B cell (primary cell): ENCODE data around the gene PIK3AP1. TPM values are rescaled to one million over a fixed set of nuclear protein-coding genes. Genes with fewer than 3 reads are reported as not detected.

Experiments
- ATAC-seq: fragments of 200-7000 bp; cut with Tn5 transposase; one replicate; pipeline ENCODE4 v1.10.0; 2021; ENCODE audit warnings: low read depth, mild to moderate bottlenecking, moderate number of reproducible peaks, moderate library complexity
- CTCF ChIA-PET: fragments of 350-600 bp; sonication (Branson Sonifier 250); formaldehyde crosslinking; loops from one replicate; lab custom pipeline; 2021; ENCODE audit warnings: antibody characterized with exemption, inconsistent platforms; lab: Charles Lee
- POLR2A ChIA-PET: fragments of 350-600 bp; sonication (Branson Sonifier 250); formaldehyde crosslinking; loops from one replicate; lab custom pipeline; 2021; ENCODE audit warnings: antibody characterized with exemption; lab: Charles Lee
- DNase-seq: peaks from one replicate; pipeline ENCODE4 v3.0.0; 2013
- H2AFZ ChIP-seq: 2 replicates; pipeline ENCODE4 v1.6.1; 2012; ENCODE audit warnings: mild to moderate bottlenecking, low read depth, low read length; ENCODE audit not compliant: insufficient read depth, poor library complexity, severe bottlenecking
- H3K27ac ChIP-seq, 2 donors: 1 replicate in 1 of 2; 2 replicates in 1 of 2; pipeline ENCODE4 v1.5.1; 2012 to 2013; ENCODE audit warnings: low read length in 2 of 2, mild to moderate bottlenecking in 2 of 2, moderate library complexity in 1 of 2
- H3K27me3 ChIP-seq, 4 experiments: fragments of 200-600 bp in 1 of 4; sonication (generic) in 1 of 4; replicated peaks in 1 of 4; 1 replicate in 2 of 4; 2 replicates in 2 of 4; pipeline versions ENCODE4 v1.6.1 to v1.7.0; 2013 to 2016; ENCODE audit warnings: low read length in 3 of 4, mild to moderate bottlenecking in 2 of 4, mixed read lengths in 1 of 4, moderate library complexity in 1 of 4; ENCODE audit not compliant: insufficient read depth in 4 of 4, control insufficient read depth in 3 of 4; ENCODE audit errors: control extremely low read depth in 1 of 4
- H3K36me3 ChIP-seq, 2 experiments: replicated peaks in 1 of 2; 1 replicate in 1 of 2; 2 replicates in 1 of 2; pipeline versions ENCODE4 v1.6.1 to v1.7.1; 2013; ENCODE audit warnings: low read length in 1 of 2; ENCODE audit not compliant: insufficient read depth in 2 of 2, control insufficient read depth in 1 of 2; ENCODE audit errors: control extremely low read depth in 1 of 2, extremely low read depth in 1 of 2
- H3K4me1 ChIP-seq, 2 donors: fragments of 200-600 bp in 1 of 2; sonication (generic) in 1 of 2; 1 replicate in 1 of 2; 2 replicates in 1 of 2; pipeline versions ENCODE4 v1.5.1 to v1.6.1; 2013 to 2017; ENCODE audit warnings: low read length in 2 of 2; ENCODE audit not compliant: control insufficient read depth in 2 of 2, insufficient read depth in 2 of 2
- H3K4me2 ChIP-seq: replicated peaks from 2 replicates; pipeline ENCODE3; 2012; ENCODE audit warnings: mild to moderate bottlenecking, low read depth, low read length; ENCODE audit not compliant: poor library complexity, severe bottlenecking
- H3K4me3 ChIP-seq, 5 experiments: fragments of 200-600 bp in 1 of 5; sonication (generic) in 1 of 5; 1 replicate in 3 of 5; 2 replicates in 2 of 5; pipeline versions ENCODE4 v1.5.1 to v1.7.0; 2011 to 2016; ENCODE audit warnings: low read length in 4 of 5, mild to moderate bottlenecking in 4 of 5, low read depth in 2 of 5, control low read depth in 1 of 5, moderate library complexity in 1 of 5; ENCODE audit not compliant: insufficient read depth in 1 of 5; ENCODE audit errors: control extremely low read depth in 1 of 5, extremely low read depth in 1 of 5
- H3K79me2 ChIP-seq: fragments of 200-600 bp; sonication (generic); one replicate; pipeline ENCODE4 v1.6.0; 2016; ENCODE audit warnings: low read length; ENCODE audit not compliant: control insufficient read depth, insufficient read depth
- H3K9ac ChIP-seq: fragments of 200-600 bp; sonication (generic); 2 replicates; pipeline ENCODE4 v1.6.1; 2017; ENCODE audit warnings: mild to moderate bottlenecking, low read length, moderate library complexity
- H3K9me3 ChIP-seq, 3 donors: one replicate each; pipeline versions ENCODE4 v1.6.1 to v1.7.1; 2013; ENCODE audit warnings: low read length in 2 of 3; ENCODE audit not compliant: control insufficient read depth in 2 of 3, insufficient read depth in 1 of 3; ENCODE audit errors: control extremely low read depth in 1 of 3
- H4K20me1 ChIP-seq: 2 replicates; pipeline ENCODE4 v1.6.0; 2012; ENCODE audit warnings: mild to moderate bottlenecking, low read length; ENCODE audit not compliant: insufficient read depth, control insufficient read depth, poor library complexity, severe bottlenecking
- H3K27ac Mint-ChIP-seq: one replicate; pipeline ENCODE4 v1.8.0; 2021; ENCODE audit warnings: mixed read lengths
- H3K27me3 Mint-ChIP-seq: one replicate; pipeline ENCODE4 v1.8.0; 2021; ENCODE audit warnings: mixed read lengths
- H3K4me1 Mint-ChIP-seq: one replicate; pipeline ENCODE4 v1.8.0; 2021; ENCODE audit warnings: mixed read lengths
- H3K4me3 Mint-ChIP-seq: one replicate; pipeline ENCODE4 v1.8.0; 2021; ENCODE audit warnings: mixed read lengths
- H3K9me3 Mint-ChIP-seq: one replicate; pipeline ENCODE4 v1.8.0; 2022; ENCODE audit warnings: mixed read lengths; ENCODE audit not compliant: insufficient read depth
- CTCF ChIP-seq: fragments of 200-600 bp; IDR thresholded peaks from one replicate; pipeline ENCODE4 v1.8.0; 2022; ENCODE audit warnings: antibody characterized with exemption, mild to moderate bottlenecking
- EZH2 ChIP-seq: IDR thresholded peaks from 2 replicates; pipeline ENCODE4 v1.6.1; 2012; ENCODE audit warnings: borderline replicate concordance, low read depth, mild to moderate bottlenecking, moderate library complexity, low read length; ENCODE audit not compliant: insufficient read depth, poor library complexity, severe bottlenecking
- WGBS: methylation state at CpG from one replicate; pipeline ENCODE4 v1.1.5; 2013; ENCODE audit warnings: missing lambda C conversion rate; ENCODE audit not compliant: insufficient coverage; 5-methylcytosine and 5-hydroxymethylcytosine counted together
- intact Hi-C: fragments of 100-400 bp; cut with micrococcal nuclease; formaldehyde crosslinking; loops from one replicate; pipeline ENCODE4 v1.10.0; 2022
- polyA plus RNA-seq: library from polyadenylated mRNA; depleted of rRNA; stranded (reverse); fragments of >200 nt; gene quantifications from 2 replicates; pipeline ENCODE4 v1.2.3, GENCODE V29; 2012
- total RNA-seq, 2 donors: library from RNA; stranded (reverse); fragments of 120-200 nt in 1 of 2; gene quantifications; 1 replicate in 1 of 2; 2 replicates in 1 of 2; pipeline versions ENCODE4 v1.2.3 to v1.2.4, GENCODE V29; 2013 to 2022

Gene PIK3AP1
- total and polyA plus RNA-seq, 2 donors (not counting 1 experiment from before 2014, with no cell fraction given): 125 to 130 TPM

DNA sequence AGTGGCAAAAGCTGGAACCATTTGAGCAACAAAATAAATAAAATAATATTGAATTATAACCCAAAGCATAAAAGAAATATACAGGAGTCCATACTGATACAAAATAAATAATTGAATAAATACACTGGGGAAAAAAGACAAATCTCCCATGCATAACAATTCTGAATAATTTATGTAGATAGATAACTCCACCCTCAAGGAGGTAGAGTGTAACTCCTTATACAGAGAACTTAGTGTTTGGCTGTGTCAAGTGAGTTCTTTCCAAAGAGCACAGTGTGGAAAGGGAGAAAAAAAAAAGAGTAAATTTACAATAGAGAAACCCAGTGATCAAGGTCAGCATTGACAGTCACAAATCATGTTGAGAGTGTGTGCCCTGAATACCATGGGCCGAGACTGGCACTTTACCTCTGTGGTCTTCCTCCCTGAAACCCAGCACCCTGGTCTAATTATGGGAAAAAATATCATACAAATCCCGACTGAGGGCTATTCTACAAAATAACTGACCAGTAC lies 5.5 kb downstream of the PIK3AP1 start:
- peaks cover 58 to 76% of the 10 kb centered on the region in 2 donors for H3K4me1 ChIP-seq
- no peaks in the 10 kb centered on the region for H3K27me3 Mint-ChIP-seq
- peak overlapping the region in 1 of 2 donors; percentile 41 for H3K27ac ChIP-seq
- H4K20me1 ChIP-seq: no peaks in the 10 kb centered on the region
- H2AFZ ChIP-seq: no peak overlapping the region
- ATAC-seq (no peak), DNase-seq (no peak)
- H3K9ac ChIP-seq: no peak overlapping the region
- no peak overlapping the region for H3K4me3 ChIP-seq
- no peaks in the 10 kb centered on the region for H3K9me3 ChIP-seq
- H3K9me3 Mint-ChIP-seq: no peaks in the 10 kb centered on the region
- POLR2A ChIA-PET: no interaction called here
- CTCF ChIA-PET: interaction anchor here (1.2 kb wide), 1 partner anchor 10 kb away, joined by 3 read pairs; no protein-coding TSS in a partner anchor
- peaks cover 76% of the 10 kb centered on the region for H3K4me1 Mint-ChIP-seq
- intact Hi-C loops: loop anchor here (5.0 kb wide), 1 partner anchor 128 kb away; the partner anchor contains the start of gene TM9SF3
- H3K36me3 ChIP-seq: peaks cover 1 to 27% of the 10 kb centered on the region in 2 experiments
- peak overlapping the region; percentile 35 for H3K27ac Mint-ChIP-seq
- H3K79me2 ChIP-seq: peaks cover 96% of the 10 kb centered on the region
- TF ChIP-seq CTCF (no peak), EZH2 (no peak)
- no peaks in the 10 kb centered on the region for H3K27me3 ChIP-seq
- 100% methylated on average over 1 of the region's 2 CpGs for WGBS
- H3K4me2 ChIP-seq: peak overlapping the region; percentile 29
- no peak overlapping the region for H3K4me3 Mint-ChIP-seq

DNA sequence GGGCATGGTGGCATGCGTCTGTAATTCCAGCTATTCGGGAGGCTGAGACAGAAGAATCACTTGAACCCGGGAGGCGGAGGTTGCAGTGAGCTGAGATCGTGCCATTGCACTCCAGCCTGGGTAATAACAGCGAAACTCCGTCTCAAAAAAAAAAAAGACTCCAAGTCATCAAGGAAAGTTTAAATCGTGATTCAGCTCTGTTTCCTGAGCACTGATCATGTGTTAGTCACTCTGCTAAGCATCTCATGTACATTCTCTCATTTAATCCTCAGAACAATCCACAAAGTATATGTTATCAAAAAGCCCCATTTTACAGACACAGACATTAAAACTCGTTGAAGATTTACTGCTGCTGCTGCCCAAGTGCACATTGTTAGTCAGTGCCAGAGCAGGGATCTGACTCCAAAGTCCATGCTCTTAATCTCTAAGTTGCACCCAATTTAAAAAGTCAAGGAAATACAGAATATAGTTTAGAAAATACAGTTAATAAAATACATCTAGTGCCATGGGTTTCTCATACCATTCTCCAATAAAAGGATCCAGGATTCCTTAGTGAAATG lies 6.2 kb downstream of the PIK3AP1 start:
- CTCF ChIA-PET: interaction anchor here (0.9 to 1.2 kb wide), 3 partner anchors 10 to 68 kb away, joined by 3 to 4 read pairs (median 3); no protein-coding TSS in a partner anchor
- Mint-ChIP-seq H3K27ac (peak overlapping the region; percentile 53), H3K4me3 (no peak overlapping the region), H3K9me3 (no peaks in the 10 kb centered on the region), H3K27me3 (no peaks in the 10 kb centered on the region), H3K4me1 (peaks cover 74% of the 10 kb centered on the region)
- no peak overlapping the region for H3K9ac ChIP-seq
- intact Hi-C loops: no loop called here
- H3K4me1 ChIP-seq: peaks cover 64 to 79% of the 10 kb centered on the region in 2 donors
- H3K79me2 ChIP-seq: peaks cover 96% of the 10 kb centered on the region
- POLR2A ChIA-PET: interaction anchor here (0.5 to 0.6 kb wide), 2 partner anchors 9 to 35 kb away, joined by 4 to 5 read pairs; no protein-coding TSS in a partner anchor
- H3K9me3 ChIP-seq: no peaks in the 10 kb centered on the region
- H3K4me2 ChIP-seq: no peak overlapping the region
- H3K4me3 ChIP-seq: no peak overlapping the region
- WGBS: 78% methylated on average over 9 of the region's 9 CpGs
- no peaks in the 10 kb centered on the region for H4K20me1 ChIP-seq
- H3K27me3 ChIP-seq: no peaks in the 10 kb centered on the region
- ATAC-seq (no peak), DNase-seq (no peak)
- TF ChIP-seq EZH2 (no peak), CTCF (no peak)
- H3K27ac ChIP-seq: peak overlapping the region in 1 of 2 donors; percentile 13
- H3K36me3 ChIP-seq: peaks cover 1 to 34% of the 10 kb centered on the region in 2 experiments
- no peak overlapping the region for H2AFZ ChIP-seq
